ENCODE data around the gene MIS18BP1.

- TF ChIP-seq CTCF (IDR thresholded peaks at IDR 0.05), result no peak
- no peak for TF ChIP-seq POLR2A (IDR thresholded peaks at IDR 0.05)
Measured at GRCh38 chr14:45262637-45263036, 9.6 kb upstream of the MIS18BP1 start.
